NCI-H146 treated with DMSO at 0.1 percent for 48 hours (cell line): ENCODE results near the gene RBPMS2.

ENCODE experiments used
- DNase-seq: peaks from one replicate; lab custom pipeline; 2025; ENCODE audit not compliant: unreplicated experiment; lab: John Stamatoyannopoulos, UW

The RBPMS2 gene

DNA sequence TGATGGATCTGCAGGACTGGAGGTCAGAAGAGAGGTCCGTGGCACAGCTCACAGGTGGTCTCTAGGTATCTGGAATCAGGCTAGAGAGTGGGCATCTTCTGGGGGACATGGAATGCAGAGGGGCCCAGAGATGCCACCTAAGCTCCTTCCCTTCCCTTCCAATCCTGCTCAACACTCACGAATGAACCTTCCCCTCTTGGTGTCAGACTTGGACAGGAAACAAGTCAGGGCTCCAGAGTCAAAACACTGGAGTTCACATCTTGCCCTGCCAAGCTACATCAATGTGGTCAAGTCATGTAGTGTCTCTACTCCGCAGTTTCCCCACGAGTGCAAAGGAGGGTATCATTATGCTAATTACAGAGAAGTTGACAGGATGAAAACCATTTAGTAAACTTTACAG, 16.0 kb upstream of the RBPMS2 start:
- DNase-seq, result no peak

DNA sequence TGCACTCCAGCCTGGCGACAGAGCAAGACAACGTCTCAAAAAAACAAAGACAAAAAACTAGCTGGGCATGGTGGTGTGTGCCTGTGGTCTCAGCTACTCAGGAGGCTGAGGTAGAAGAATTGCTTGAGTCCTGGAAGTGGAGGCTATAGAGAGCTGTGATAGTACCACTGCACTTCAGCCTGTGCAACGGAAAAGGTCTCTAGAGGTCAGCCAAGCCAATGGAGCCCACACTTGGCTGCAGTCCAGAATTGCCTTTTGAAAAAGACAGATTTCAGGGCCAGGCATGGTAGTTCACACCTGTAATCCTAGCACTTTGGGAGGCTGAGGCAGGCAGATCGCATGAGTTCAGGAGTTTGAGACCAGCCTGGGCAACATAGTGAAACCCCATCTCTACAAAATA, 8.4 kb upstream of the RBPMS2 start:
- no peak for DNase-seq

DNA sequence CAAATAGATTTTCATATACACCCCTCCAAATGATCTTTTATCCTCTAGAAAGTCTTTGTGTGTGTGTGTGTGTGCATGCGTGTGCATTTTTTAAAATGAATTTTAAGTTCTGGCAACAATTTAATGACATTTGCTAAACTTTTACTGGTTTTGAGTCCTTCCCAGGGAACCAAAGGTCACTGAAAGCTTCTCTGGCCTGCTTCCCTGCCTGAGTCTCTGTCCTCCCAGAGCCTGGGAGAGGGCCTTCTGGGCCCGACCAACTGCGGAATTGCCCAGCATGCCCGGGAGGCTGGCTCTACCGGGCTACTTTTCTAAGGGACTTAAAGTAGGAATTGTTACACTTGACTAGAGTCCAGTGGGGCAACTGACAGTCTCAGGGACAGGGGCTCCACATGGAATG, 7.4 kb upstream of the RBPMS2 start:
- DNase-seq, result no peak

DNA sequence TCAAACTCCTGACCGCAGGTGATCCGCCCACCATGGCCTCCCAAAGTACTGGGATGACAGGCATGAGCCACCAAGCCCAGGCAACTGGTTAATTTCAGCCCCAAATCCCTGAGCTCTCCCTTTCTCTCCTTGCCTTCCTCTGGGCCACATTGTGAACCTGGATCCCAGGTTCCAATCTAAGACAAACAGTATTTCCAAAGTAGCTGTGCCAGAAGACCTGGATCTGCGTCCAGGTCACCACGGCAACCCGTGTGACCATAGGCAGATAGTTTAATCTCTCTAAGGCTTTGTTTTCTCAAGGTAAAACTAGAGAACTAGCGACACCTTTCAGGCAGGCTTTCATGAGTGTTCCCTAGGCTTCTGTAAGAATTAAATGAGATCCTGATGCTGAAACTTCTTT, 5.9 kb upstream of the RBPMS2 start:
- no peak for DNase-seq

DNA sequence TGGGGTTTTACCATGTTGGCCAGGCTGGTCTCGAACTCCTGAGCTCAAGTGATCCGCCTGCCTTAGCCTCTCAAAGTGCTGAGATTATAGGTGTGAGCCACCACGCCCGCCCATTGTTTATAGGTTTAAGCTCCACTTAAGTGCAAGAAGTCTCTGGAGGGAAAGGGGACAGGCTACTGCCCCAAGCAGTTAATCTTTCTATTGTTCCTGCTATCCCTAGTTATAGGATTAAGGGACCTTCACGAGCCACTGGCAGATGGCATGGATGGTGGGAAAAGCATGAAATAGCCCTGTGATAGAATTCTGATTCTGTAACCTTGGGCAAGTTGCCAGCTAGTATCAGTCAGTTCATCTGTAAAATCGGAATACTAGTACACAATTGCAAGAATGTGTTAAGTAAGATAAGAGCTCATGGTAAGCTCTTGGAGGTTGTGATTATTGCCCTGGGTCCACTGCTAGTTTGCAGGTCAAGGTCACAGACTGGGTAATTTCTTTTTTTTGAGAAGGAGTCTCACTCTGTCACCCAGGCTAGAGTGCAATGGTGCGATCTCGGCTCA, 5.3 kb upstream of the RBPMS2 start:
- DNase-seq, result no peak

DNA sequence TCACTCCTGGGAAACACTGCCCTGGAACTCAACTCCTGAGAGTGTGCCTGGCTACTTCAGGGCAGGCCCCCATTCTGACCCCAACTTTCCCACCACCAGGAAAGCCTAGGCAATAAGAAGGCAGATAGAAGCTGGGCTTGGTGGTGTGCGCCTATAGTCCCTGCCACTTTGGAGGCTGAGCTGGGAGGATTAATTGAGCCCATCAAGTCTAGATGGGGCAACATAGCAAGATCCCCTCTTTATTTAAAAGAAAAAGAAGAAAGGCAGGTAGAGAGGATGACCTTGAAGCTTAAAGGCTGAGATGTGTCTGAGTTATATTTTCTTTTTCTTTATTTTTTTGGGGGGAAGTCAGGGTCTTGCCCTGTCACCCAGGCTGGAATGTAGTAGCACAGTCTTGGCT, 4.2 kb upstream of the RBPMS2 start:
- no peak for DNase-seq

DNA sequence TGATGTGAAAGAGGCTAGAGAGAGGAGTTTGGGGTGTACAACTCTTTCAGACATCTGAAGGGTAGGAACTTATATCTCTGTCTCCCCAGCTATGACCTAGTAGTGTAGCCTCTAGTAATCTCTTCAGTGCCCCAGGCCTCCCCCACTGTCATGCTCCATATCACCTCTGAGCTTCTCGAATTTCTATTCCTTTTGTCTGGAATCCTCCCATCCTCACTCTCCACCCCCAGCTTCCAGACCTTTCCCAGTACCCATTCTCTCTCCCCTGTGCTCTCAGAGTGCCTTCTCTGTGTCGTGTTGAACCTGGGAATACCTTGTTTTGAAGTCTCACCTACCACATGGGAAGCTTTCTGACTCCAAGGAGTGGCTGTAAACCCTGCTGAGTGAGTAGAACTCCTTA, 3.6 kb upstream of the RBPMS2 start:
- DNase-seq, result no peak

DNA sequence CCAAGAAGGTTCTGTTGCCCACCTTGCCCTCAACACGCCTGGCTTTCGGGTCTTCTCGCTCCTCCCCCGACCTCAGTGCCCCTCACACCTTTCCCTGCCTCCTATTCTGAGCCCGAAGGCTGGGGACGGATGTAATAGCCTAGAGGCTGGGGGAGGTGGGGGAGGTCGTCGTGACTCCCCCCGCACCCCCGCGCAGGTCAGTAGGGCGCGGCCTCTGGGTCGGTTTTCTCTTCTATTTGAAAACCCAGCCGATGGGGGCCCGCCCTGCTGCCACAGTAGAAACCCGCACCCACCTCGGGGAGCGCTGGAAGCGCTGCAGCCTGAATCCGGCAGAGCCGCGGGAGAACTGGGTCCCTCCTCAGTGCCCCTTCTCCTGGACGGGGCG, 1.0 kb upstream of the RBPMS2 start:
- DNase-seq, result no peak

DNA sequence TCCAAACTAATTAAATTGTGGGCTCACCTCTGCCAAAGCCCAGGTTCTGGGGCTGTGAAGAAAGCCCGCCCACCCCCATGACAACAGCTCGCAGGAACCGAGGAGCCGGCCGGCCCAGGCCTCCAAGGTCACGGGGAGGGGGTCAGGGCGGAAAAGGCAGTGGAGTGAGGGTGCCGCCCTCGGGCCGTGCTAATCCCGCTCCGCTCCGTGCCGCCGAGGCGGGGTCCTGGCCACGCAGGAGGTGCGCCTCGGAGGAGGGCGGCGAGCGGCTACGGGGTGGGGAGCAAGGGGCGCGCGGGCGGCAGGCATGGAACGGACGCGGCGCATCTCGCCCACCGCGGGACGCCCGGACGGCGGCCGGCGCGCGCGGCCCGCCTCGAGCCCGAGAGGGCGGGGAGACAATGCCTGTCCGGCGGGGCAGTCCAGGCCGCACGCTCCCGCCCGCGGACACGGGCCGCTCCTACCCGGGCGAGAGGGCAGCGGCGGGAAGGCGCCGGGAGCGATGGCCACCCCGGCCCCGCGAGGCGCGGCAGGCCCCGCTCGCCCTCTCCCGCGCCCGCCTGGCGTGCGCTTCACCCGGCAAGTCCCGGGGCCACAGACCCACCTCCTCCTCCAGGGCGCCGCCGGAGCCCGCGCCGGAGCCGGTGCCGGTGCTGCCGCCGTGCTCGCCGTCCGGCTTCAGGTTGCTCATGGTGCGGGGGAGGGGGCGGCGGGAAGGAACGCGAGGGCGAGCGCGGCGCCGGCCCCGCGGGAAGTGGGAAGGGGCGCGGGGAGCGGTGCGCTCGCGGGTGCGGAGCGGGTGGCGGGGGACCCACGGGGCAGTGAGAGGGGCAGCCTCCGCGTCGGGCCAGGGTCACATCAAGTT, 528 bp downstream of the RBPMS2 start:
- no peak for DNase-seq

DNA sequence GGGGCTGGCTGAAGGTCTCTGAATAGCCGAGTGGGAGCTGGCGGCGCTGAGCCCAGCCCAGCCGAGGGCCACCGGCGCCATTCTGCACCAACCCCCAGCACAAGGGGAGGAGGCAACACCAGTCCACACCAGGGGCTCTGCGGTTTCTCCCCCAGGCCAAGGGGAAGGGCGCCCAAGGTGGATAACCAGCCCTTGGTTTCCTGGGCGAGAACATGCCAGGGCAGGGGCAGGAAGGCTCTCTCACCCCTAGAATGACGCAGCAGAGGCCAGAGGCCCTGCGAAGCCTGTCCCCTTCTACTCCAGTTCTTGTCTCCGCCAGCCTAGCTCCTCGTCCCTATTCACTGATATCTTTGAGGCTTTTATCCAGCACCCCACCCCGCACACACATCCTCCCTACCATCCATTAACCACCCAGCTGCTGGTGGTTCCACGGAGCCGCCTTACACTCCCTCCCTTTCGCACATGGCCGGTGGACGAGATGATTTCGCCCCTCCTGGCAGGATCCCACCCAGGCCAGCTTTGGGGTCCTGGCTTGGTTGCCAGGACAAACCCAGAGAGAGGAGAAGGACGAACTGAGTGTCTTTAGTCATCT, 1.3 kb downstream of the RBPMS2 start:
- DNase-seq, result no peak

DNA sequence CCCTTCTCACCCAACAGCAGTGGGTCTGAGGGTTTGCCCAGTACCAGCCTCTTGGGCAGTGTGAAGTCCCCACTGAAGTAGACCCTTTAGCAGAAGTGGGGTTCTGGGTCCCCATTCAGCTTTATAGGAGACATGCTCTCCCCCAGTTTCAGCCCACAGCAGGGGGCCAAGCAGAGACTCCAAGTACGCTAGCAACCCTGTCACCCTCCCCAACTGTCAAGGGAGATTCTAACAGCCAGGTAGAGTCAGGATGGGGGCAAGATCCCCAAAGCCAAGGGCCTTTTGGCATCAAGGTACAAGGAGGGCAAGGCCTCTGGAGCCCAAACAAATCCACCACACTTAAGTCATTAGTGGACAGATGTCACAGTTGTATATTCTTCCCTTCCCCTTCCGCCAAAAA, 1.8 kb downstream of the RBPMS2 start:
- no peak for DNase-seq

DNA sequence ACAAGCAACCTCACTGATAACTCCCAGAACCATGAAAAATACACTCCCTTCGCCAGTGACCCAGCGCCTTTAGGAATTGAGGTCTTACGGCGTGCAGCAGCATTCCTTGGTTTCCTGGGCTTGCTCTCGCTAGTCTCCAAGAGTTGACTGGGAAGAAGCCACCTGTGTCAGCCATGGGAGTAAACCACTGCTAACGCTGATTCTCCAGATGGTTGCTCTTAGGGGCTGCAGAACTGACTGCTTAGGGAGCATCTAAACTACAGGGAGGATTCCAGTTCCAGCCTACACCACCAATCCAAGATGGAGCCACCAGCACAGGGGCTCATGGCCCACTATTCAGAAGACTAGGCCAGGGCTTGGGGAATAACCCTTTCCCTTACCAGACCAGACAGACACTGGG, 2.4 kb downstream of the RBPMS2 start:
- DNase-seq, result no peak

DNA sequence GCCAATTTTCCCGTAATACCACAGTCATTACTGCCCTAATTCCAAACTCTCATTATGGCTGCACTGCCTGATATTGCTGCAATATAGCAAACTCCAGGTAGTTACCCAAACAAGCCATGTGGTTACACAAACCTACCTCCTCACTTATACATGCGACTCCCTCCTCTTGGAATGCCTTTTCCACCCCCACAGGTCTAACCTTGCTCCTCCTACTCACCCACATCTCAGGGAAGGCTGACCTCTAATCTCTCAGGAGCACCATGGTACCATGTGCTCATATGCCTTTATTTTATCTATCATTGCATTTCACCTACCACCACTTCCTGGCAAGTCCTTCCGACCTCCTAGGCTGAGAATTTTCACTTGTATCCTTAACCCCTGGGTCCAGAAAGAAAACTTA, 2.9 kb downstream of the RBPMS2 start:
- DNase-seq, result no peak

DNA sequence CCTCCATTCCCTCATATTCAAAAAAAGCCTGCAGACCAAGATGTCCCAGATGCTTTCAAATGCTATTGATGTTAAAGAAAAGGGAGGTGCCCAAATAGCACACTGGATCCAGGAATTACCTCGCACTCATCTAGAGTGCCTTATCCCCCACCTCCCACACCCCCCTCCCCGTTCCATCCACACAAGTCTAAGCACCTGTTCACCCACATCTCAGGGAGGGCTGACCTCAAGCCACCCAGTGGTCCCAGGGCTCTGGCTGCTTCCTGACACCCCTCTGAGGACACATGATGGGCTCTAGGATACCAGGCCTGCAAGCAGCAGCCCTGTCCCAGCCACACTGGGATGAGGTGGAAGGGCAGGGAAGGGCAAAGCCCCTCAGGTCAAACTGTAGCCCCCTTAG, 4.8 kb downstream of the RBPMS2 start:
- DNase-seq, result no peak

DNA sequence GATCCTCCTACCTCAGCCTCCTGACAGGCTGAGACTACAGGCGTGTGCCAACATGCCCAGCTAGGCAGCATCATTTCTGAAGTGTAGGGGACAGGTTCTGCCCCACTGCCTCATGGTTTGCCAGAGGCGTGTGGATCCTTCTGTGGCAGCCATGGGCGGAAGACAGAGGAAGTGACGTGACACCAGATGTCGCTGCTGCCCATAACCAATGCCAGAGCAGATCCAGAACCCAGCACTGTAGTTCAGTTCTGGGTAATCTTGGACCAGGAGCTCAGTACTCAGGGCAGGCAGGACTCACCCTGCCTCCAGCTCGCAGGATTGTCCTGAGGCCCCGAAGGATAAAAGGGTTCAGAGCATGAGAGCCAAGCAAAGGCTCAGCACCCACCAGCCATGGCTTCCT, 8.2 kb downstream of the RBPMS2 start:
- DNase-seq, result no peak

DNA sequence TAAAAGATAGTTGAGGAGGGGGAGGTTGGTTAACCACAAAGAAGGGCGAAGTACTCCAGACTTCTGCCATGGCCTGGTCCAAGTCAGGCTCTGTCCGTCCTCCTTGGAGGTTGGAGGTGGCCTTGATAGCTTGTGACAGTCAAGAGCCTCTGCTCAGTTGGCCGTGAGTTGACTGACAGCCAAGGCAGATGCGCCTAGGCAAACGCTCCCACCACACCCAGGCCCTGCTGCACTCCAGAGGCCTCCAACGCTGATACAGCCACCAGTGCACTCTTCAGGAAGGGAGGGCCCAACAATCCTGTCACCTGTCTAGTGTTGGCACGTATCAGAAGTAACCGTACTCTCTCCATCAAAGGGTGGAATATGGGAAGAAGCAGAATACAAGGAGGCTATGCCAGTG, 9.3 kb downstream of the RBPMS2 start:
- no peak for DNase-seq

DNA sequence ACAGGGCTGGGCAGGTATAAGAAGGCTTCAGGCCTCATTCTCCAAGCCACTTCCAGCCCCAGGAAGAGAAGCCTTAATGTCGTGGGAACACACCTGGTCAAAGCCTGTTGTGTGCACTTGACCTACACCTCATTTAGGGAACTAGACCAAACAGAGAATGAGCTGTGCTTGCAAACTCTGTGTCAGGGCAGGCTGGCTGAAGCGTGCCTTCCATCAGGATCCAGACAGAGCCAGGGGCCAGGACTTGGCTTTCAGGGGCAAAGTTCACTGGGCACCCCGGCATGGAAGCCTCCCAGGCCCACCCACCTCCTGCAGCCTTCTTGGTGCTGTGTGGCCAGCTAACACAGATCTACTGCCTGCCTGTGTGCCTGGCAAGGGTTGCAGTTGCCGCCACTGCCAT, 11.5 kb downstream of the RBPMS2 start:
- DNase-seq, result no peak

DNA sequence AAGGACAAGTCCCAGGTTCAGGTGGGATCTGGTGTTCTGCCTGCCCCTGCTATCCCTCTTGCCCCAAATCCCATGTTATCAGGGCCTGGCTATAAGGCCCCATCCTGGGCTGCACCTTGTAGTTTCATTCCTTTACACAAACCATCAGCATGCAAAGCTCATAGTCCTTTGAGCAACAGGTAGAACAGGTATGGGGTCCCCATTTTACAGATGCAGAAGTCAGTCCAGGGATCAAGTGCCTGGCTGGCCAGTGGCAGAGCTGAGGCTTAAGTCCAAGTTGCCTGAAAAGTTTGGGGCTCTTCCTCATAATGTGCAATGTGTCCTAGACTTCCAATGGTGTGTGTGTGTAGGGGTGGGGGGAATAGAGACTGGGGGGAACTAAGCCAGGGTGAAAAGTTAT, 11.9 kb downstream of the RBPMS2 start:
- DNase-seq, result no peak

DNA sequence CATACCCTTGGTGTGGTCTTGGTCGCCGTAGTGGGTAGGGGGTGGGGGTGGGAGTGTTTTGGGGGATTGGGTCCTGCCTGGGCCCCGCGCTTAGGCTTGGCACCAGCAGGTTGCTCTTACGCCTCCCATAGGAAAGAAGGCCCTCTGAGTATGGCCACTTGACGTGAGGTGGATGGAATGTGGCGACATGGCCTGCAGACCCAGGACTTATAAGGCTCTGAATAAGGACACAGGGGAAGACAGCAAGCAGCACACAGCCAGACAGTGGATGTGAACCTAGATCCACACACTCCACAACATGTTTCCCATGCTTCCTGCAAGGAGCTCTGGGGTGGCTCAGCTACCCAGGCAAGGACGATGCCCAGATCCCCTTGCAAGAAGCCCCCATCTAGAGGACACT, 12.4 kb downstream of the RBPMS2 start:
- no peak for DNase-seq

DNA sequence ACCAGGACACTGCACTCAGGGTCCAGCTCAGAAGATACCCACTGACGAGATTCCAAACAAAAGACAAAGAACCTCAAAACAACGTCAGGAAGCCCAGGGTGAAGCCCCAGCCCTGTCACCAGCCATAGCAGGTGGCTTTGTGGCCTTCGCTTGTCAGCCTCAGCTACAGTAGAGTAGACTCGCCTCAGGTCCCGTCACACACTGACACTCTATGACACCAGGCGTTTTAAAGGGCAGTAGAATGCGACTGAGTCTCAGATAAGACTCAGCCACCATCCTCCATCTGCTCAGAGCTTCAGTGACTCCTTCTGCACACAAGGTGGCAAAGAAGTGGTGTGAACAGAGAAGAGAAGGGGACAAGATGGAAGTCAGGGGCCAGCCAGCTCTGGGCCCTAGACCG, 12.8 kb downstream of the RBPMS2 start:
- DNase-seq, result no peak

DNA sequence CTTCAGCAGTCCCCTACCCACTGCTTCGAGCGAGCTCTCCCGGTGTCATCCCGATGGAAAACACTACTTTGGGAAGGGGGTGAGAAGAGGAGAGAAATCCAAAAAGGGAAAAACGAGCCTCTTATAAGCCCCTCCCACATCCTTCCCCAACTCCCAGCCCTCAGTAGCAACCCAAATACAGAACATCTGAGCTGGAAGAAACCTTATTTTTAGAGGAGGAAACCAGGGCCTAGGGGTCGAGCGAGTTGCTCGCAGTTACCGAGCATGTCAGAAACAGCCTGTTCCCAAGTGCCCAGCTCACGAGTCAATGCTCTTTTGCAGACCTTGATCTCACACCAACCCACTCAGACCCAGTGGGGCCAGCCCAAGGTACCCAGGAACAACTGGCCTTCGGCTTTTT, 14.2 kb downstream of the RBPMS2 start:
- DNase-seq, result no peak

DNA sequence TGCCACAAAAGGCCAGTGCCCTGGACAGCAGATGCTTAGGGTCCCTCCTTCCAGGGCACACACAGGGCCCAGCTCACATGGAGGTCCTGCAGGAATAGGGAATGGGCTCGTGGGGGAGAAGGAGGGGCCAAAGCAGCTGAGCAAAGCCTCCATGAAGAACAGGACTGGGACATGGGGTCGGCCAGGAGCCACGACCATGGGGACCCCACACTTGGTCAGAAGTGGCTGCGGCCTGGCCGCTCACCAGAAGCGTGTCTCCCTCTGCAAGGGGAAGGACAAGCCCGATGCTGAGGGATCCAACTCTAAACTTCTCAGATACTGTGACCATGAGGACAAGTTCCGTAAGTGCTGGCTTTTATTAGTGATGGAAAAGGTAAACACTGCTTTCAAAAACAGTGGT, 15.3 kb downstream of the RBPMS2 start:
- DNase-seq, result no peak
